Measurements from ENCODE around the gene MPZL1.

The MPZL1 gene

GRCh38 chr1:167721617-167722151, at the start of gene MPZL1:
TSS of gene MPZL1 (plus strand) at chr1:167721982. CDS start at chr1:167722152, 170 bp downstream.
- DNase-seq (ENCODE audit: low spot score) = peak; percentile 97

- no peak for DNase-seq (ENCODE audit: low spot score)
Observed at GRCh38 chr1:167672831-167673230, 49.0 kb upstream of the MPZL1 start.

GRCh38 chr1:167673265-167673664, 48.5 kb upstream of the MPZL1 start:
- DNase-seq (ENCODE audit: low spot score) = no peak

GRCh38 chr1:167674156-167674555, 47.6 kb upstream of the MPZL1 start:
- DNase-seq (ENCODE audit: low spot score) = no peak

- no peak for DNase-seq (ENCODE audit: low spot score)
Observed at GRCh38 chr1:167675440-167675839, 46.3 kb upstream of the MPZL1 start.

GRCh38 chr1:167676205-167676915, 45.4 kb upstream of the MPZL1 start:
- DNase-seq (ENCODE audit: low spot score) = no peak

GRCh38 chr1:167676916-167677848, 44.6 kb upstream of the MPZL1 start:
- no peak for DNase-seq (ENCODE audit: low spot score)

- no peak for DNase-seq (ENCODE audit: low spot score)
Observed at GRCh38 chr1:167678422-167678821, 43.4 kb upstream of the MPZL1 start.

GRCh38 chr1:167678838-167679237, 42.9 kb upstream of the MPZL1 start:
- no peak for DNase-seq (ENCODE audit: low spot score)

- no peak for DNase-seq (ENCODE audit: low spot score)
Observed at GRCh38 chr1:167679714-167680113, 42.1 kb upstream of the MPZL1 start.

- no peak for DNase-seq (ENCODE audit: low spot score)
Observed at GRCh38 chr1:167681024-167681423, 40.8 kb upstream of the MPZL1 start.

GRCh38 chr1:167681451-167682098, 40.2 kb upstream of the MPZL1 start:
- no peak for DNase-seq (ENCODE audit: low spot score)

GRCh38 chr1:167683226-167683625, 38.6 kb upstream of the MPZL1 start:
- no peak for DNase-seq (ENCODE audit: low spot score)

- peak; percentile 78 for DNase-seq (ENCODE audit: low spot score)
Observed at GRCh38 chr1:167683641-167684502, 37.9 kb upstream of the MPZL1 start.

GRCh38 chr1:167685844-167686243, 35.9 kb upstream of the MPZL1 start:
- no peak for DNase-seq (ENCODE audit: low spot score)

- DNase-seq (ENCODE audit: low spot score) = peak; percentile 75
Observed at GRCh38 chr1:167687919-167688519, 33.8 kb upstream of the MPZL1 start.

GRCh38 chr1:167689567-167689920, 32.2 kb upstream of the MPZL1 start:
- DNase-seq (ENCODE audit: low spot score) = no peak

- no peak for DNase-seq (ENCODE audit: low spot score)
Observed at GRCh38 chr1:167690053-167690452, 31.7 kb upstream of the MPZL1 start.

- DNase-seq (ENCODE audit: low spot score) = no peak
Observed at GRCh38 chr1:167693425-167694045, 28.2 kb upstream of the MPZL1 start.

- DNase-seq (ENCODE audit: low spot score) = no peak
Observed at GRCh38 chr1:167694691-167695090, 27.1 kb upstream of the MPZL1 start.

- no peak for DNase-seq (ENCODE audit: low spot score)
Observed at GRCh38 chr1:167695147-167695546, 26.6 kb upstream of the MPZL1 start.

All from iPS-NIHi11 (cell line).